GM23338 (cell line): ENCODE data around the gene ZFP92.

Source experiments
- EZH2 ChIP-seq: fragments of 200-600 bp; sonication (generic); IDR thresholded peaks from one replicate; pipeline ENCODE4 v1.8.0; 2017; ENCODE audit warnings: antibody characterized with exemption, mild to moderate bottlenecking, low read depth; ENCODE audit not compliant: unreplicated experiment
- EZH2phosphoT487 ChIP-seq: fragments of 200-600 bp; sonication (generic); IDR thresholded peaks from one replicate; pipeline ENCODE4 v1.8.1; 2018; ENCODE audit warnings: antibody characterized with exemption; ENCODE audit not compliant: unreplicated experiment
- TF ChIP-seq, protein P1 (sequence below), 2 experiments: fragments of 200-600 bp in 1 of 2; sonication (generic) in 1 of 2; conservative IDR thresholded peaks; 2 replicates each; pipeline versions ENCODE4 v1.5.1 to v1.6.1; 2016 to 2017; ENCODE audit warnings: antibody characterized with exemption in 2 of 2, low read depth in 2 of 2, mild to moderate bottlenecking in 2 of 2, moderate library complexity in 1 of 2
- TF ChIP-seq, protein P2 (sequence below): IDR thresholded peaks from one replicate; pipeline ENCODE4 v1.6.1; 2018; ENCODE audit warnings: antibody characterized with exemption; ENCODE audit not compliant: unreplicated experiment
- TF ChIP-seq, protein P3 (sequence below): IDR thresholded peaks from 2 replicates; pipeline ENCODE4 v1.6.1; 2016; ENCODE audit warnings: antibody characterized with exemption

DNA sequence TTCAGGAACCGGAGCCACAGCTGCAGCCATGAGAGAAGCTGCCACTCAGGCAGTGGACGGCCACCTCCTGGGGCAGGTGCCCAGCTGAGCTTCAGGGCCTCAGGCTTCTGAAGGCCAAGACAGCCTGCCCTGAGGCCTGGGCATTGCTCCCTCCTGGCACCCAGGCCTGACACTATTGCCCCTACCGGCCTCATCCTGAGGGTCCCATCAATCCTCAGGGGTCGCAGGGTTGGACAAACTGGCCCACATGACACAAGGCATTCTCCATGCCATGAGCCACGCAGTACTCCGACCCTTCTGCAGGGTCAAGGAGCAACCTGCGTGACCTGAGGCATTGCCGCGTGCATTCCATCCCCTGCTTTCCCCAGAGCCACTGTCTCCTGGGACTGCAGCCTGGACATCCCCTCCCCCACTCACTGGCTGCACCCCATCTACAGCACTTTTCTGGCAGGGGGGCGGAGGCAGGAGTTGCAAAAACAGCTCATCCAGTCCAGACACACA is 3.0 kb upstream of the ZFP92 start:
- TF ChIP-seq EZH2 (no peak), EZH2phosphoT487 (no peak)
- TF ChIP-seq, protein P1, sequence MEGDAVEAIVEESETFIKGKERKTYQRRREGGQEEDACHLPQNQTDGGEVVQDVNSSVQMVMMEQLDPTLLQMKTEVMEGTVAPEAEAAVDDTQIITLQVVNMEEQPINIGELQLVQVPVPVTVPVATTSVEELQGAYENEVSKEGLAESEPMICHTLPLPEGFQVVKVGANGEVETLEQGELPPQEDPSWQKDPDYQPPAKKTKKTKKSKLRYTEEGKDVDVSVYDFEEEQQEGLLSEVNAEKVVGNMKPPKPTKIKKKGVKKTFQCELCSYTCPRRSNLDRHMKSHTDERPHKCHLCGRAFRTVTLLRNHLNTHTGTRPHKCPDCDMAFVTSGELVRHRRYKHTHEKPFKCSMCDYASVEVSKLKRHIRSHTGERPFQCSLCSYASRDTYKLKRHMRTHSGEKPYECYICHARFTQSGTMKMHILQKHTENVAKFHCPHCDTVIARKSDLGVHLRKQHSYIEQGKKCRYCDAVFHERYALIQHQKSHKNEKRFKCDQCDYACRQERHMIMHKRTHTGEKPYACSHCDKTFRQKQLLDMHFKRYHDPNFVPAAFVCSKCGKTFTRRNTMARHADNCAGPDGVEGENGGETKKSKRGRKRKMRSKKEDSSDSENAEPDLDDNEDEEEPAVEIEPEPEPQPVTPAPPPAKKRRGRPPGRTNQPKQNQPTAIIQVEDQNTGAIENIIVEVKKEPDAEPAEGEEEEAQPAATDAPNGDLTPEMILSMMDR (conservative IDR thresholded peaks at IDR 0.05; ENCODE audit: low read depth in 2 of 2): no peak
- TF ChIP-seq, protein P2, sequence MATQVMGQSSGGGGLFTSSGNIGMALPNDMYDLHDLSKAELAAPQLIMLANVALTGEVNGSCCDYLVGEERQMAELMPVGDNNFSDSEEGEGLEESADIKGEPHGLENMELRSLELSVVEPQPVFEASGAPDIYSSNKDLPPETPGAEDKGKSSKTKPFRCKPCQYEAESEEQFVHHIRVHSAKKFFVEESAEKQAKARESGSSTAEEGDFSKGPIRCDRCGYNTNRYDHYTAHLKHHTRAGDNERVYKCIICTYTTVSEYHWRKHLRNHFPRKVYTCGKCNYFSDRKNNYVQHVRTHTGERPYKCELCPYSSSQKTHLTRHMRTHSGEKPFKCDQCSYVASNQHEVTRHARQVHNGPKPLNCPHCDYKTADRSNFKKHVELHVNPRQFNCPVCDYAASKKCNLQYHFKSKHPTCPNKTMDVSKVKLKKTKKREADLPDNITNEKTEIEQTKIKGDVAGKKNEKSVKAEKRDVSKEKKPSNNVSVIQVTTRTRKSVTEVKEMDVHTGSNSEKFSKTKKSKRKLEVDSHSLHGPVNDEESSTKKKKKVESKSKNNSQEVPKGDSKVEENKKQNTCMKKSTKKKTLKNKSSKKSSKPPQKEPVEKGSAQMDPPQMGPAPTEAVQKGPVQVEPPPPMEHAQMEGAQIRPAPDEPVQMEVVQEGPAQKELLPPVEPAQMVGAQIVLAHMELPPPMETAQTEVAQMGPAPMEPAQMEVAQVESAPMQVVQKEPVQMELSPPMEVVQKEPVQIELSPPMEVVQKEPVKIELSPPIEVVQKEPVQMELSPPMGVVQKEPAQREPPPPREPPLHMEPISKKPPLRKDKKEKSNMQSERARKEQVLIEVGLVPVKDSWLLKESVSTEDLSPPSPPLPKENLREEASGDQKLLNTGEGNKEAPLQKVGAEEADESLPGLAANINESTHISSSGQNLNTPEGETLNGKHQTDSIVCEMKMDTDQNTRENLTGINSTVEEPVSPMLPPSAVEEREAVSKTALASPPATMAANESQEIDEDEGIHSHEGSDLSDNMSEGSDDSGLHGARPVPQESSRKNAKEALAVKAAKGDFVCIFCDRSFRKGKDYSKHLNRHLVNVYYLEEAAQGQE: no peak
- TF ChIP-seq, protein P3, sequence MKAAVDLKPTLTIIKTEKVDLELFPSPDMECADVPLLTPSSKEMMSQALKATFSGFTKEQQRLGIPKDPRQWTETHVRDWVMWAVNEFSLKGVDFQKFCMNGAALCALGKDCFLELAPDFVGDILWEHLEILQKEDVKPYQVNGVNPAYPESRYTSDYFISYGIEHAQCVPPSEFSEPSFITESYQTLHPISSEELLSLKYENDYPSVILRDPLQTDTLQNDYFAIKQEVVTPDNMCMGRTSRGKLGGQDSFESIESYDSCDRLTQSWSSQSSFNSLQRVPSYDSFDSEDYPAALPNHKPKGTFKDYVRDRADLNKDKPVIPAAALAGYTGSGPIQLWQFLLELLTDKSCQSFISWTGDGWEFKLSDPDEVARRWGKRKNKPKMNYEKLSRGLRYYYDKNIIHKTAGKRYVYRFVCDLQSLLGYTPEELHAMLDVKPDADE: no peak
